Fibroblast of villous mesenchyme (primary cell): ENCODE results near the gene APCS. TPM values are rescaled to one million over a fixed set of nuclear protein-coding genes. Genes with fewer than 3 reads are reported as not detected.

Experiments
- DNase-seq: peaks from one replicate; pipeline ENCODE4 v3.0.0-alpha.2; 2010; ENCODE audit warnings: low read depth
- H3K4me3 ChIP-seq: 2 replicates; pipeline ENCODE4 v1.5.1; 2011; ENCODE audit warnings: low read depth, mild to moderate bottlenecking, low read length
- CTCF ChIP-seq: IDR thresholded peaks from 2 replicates; pipeline ENCODE4 v1.5.1; 2012; ENCODE audit warnings: low read depth, mild to moderate bottlenecking, low read length; ENCODE audit not compliant: insufficient read depth
- total RNA-seq: library from RNA; depleted of rRNA; stranded (reverse); fragments of >200 nt; gene quantifications from 2 replicates; pipeline ENCODE4 v1.2.3, GENCODE V29; 2012

APCS gene
- not detected in 2 replicates for total RNA-seq

- DNase-seq: no peak
- no peak within 1 kb of the TSS for H3K4me3 ChIP-seq
- no peak for TF ChIP-seq CTCF
These were observed at the start of gene APCS for GRCh38 chr1:159587461-159587951. TSS of gene APCS (plus strand) at chr1:159587826. CDS start at chr1:159587922, 96 bp downstream.

DNA sequence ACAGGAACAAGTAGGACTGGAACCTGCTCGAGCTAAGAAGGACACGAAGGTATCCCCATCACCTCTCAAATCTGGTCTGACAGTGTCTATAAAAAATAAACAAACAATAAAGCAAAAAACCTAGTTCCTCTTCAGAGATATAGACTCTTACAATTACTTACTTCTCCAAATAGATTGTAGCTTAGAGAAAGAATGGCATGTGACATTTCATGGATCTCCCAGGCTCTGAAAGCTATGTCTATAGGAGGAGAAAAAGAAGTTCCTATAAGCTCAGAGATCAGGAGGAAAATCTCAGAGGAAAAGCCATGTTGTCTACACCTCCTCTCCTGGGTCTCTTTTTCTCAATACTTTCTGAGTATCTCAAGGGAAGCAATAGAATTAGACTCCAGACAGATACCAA, 39.5 kb upstream of the APCS start:
- DNase-seq: no peak
- TF ChIP-seq CTCF: no peak
- no peak overlapping the region for H3K4me3 ChIP-seq

- H3K4me3 ChIP-seq: no peak overlapping the region
- DNase-seq: no peak
- TF ChIP-seq CTCF: no peak
These were observed 33.4 kb upstream of the APCS start for GRCh38 chr1:159554261-159554660.

- no peak for TF ChIP-seq CTCF
- no peak overlapping the region for H3K4me3 ChIP-seq
- DNase-seq: no peak
These were observed 32.9 kb upstream of the APCS start for GRCh38 chr1:159554696-159555095.

GRCh38 chr1:159556931-159557369, 30.7 kb upstream of the APCS start:
- no peak overlapping the region for H3K4me3 ChIP-seq
- DNase-seq: no peak
- no peak for TF ChIP-seq CTCF

DNA sequence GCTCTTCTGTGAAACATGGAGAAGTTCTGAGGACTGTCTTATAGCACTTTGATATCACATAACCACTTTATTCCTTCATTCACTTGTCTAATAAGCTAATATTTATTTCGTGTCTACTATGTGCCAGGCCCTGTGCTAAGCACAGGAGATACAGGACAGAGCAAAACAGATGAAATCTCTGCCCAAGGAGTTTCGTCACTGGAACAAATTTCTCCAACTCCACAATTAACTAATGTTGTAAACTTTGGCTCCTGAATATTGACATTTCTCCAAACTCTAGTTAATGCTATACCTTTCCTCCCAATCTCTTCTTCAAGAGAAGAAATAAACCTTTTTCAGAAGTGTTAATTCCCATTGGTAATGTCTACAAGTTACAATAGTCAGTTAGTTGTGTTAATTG, 27.0 kb upstream of the APCS start:
- no peak for TF ChIP-seq CTCF
- H3K4me3 ChIP-seq: no peak overlapping the region
- DNase-seq: no peak

GRCh38 chr1:159561497-159561896, 26.1 kb upstream of the APCS start:
- no peak for DNase-seq
- H3K4me3 ChIP-seq: no peak overlapping the region
- TF ChIP-seq CTCF: no peak
